Common myeloid progenitor, CD34-positive (primary cell): ENCODE measurements around the gene NOL6.
A peak's percentile ranks its signal among the peaks of the same experiment; 100 is the strongest.

ENCODE experiments used
- CTCF ChIA-PET: fragments of 350-600 bp; sonication (Branson Sonifier 250); formaldehyde crosslinking; loops from one replicate; lab custom pipeline; 2021; ENCODE audit warnings: antibody characterized with exemption; lab: Charles Lee
- POLR2A ChIA-PET: fragments of 350-600 bp; sonication (Branson Sonifier 250); formaldehyde crosslinking; loops from one replicate; lab custom pipeline; 2021; ENCODE audit warnings: antibody characterized with exemption; lab: Charles Lee
- DNase-seq, 3 donors: peaks; one replicate each; pipeline versions ENCODE4 v3.0.0 to v3.0.0-alpha.2; 2013
- H3K27ac ChIP-seq, 2 experiments: 1 replicate in 1 of 2; 2 replicates in 1 of 2; pipeline ENCODE4 v1.7.0; 2013; ENCODE audit warnings: inconsistent platforms in 2 of 2, low read length in 2 of 2, mild to moderate bottlenecking in 2 of 2, low read depth in 1 of 2, moderate library complexity in 1 of 2; ENCODE audit not compliant: severe bottlenecking in 2 of 2, insufficient read depth in 1 of 2, poor library complexity in 1 of 2
- H3K27me3 ChIP-seq, 5 experiments: replicated peaks in 2 of 5; 1 replicate in 3 of 5; 2 replicates in 2 of 5; pipeline versions ENCODE4 v1.6.1 to v1.7.0; 2013; ENCODE audit warnings: low read length in 4 of 5, mild to moderate bottlenecking in 2 of 5, moderate library complexity in 2 of 5, inconsistent platforms in 1 of 5; ENCODE audit not compliant: insufficient read depth in 5 of 5, control insufficient read depth in 4 of 5
- H3K36me3 ChIP-seq, 4 experiments: 1 replicate in 2 of 4; 2 replicates in 2 of 4; pipeline versions ENCODE4 v1.6.1 to v1.7.0; 2013; ENCODE audit warnings: low read length in 3 of 4, control low read depth in 1 of 4, mild to moderate bottlenecking in 1 of 4; ENCODE audit not compliant: control insufficient read depth in 4 of 4, insufficient read depth in 4 of 4
- H3K4me1 ChIP-seq, 4 experiments: 1 replicate in 3 of 4; 2 replicates in 1 of 4; pipeline versions ENCODE4 v1.6.1 to v1.7.1; 2013; ENCODE audit warnings: low read length in 3 of 4, mild to moderate bottlenecking in 3 of 4, control low read depth in 1 of 4, inconsistent platforms in 1 of 4, moderate library complexity in 1 of 4; ENCODE audit not compliant: control insufficient read depth in 4 of 4, insufficient read depth in 4 of 4; ENCODE audit errors: control extremely low read depth in 1 of 4
- H3K4me3 ChIP-seq, 7 experiments: 1 replicate in 4 of 7; 2 replicates in 3 of 7; pipeline versions ENCODE4 v1.5.1 to v1.7.0; 2013; ENCODE audit warnings: mild to moderate bottlenecking in 7 of 7, low read length in 6 of 7, moderate library complexity in 6 of 7, inconsistent platforms in 2 of 7, low read depth in 2 of 7, control low read depth in 1 of 7; ENCODE audit not compliant: insufficient read depth in 4 of 7, control insufficient read depth in 1 of 7; ENCODE audit errors: extremely low read depth in 1 of 7
- H3K9me3 ChIP-seq, 5 experiments: 1 replicate in 4 of 5; 2 replicates in 1 of 5; pipeline versions ENCODE4 v1.6.1 to v1.7.1; 2013; ENCODE audit warnings: low read length in 4 of 5, mild to moderate bottlenecking in 2 of 5, inconsistent platforms in 1 of 5, low read depth in 1 of 5, moderate library complexity in 1 of 5; ENCODE audit not compliant: control insufficient read depth in 4 of 5, insufficient read depth in 2 of 5; ENCODE audit errors: control extremely low read depth in 1 of 5
- whole genome bisulfite sequencing: methylation state at CpG from one replicate; pipeline ENCODE4 v1.1.5; 2013; ENCODE audit not compliant: insufficient coverage; 5-methylcytosine and 5-hydroxymethylcytosine counted together

The NOL6 gene

DNA sequence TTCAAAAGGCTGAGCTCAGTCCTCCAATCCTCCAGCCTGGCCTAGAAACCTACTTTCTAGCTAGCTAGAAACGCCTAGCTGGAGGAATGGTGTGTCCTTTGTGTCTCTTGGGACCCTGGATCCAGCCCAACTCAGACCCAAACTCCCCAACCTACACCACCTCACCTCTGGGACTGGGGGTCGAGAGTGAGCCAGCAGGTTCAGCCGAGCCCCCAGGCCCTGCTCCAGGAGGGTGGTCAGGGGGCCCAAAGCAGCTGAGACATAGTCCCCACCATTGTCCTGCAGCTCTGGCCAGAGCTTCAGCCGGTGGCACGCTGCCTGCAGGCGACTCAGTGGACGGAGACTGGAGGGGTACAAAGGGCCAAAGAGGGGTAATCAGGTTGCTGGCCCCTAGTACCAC lies 6.2 kb downstream of the NOL6 start:
- peaks cover 20 to 98% (median 78%) of the 10 kb centered on the region in 4 experiments for H3K36me3 ChIP-seq
- DNase-seq, result no peak
- POLR2A ChIA-PET, result interaction anchor here (0.7 to 0.8 kb wide), 2 partner anchors 92 to 93 kb away, joined by 3 read pairs; no protein-coding TSS in a partner anchor

GRCh38 chr9:33466565-33467495 lies 6.9 kb downstream of the NOL6 start:
- Histone ChIP-seq H3K27ac (no peak overlapping the region), H3K4me3 (no peak overlapping the region), H3K36me3 (peaks cover 26 to 98% (median 81%) of the 10 kb centered on the region in 4 experiments), H3K4me1 (peaks cover 0 to under 1% (median 0%) of the 10 kb centered on the region in 4 experiments), H3K9me3 (no peaks in the 10 kb centered on the region), H3K27me3 (no peaks in the 10 kb centered on the region)
- ChIA-PET POLR2A (interaction anchor here (0.8 kb wide), 1 partner anchor 92 kb away, joined by 3 read pairs; no protein-coding TSS in a partner anchor), CTCF (interaction anchor here (0.6 to 14.1 kb wide), 19 partner anchors 9 to 184 kb away, joined by 3 to 172 read pairs (median 5); partner anchors contain the start of genes ANKRD18B, AQP3 and AQP7)
- peak in 2 of 3 donors; percentile 43 to 50 for DNase-seq
- whole genome bisulfite sequencing, result 85% methylated on average over 23 of the region's 24 CpGs

More for the DNA sequence above, 6.2 kb downstream of the NOL6 start:
- Histone ChIP-seq H3K4me3 (no peak overlapping the region), H3K27me3 (no peaks in the 10 kb centered on the region), H3K27ac (no peak overlapping the region), H3K9me3 (no peaks in the 10 kb centered on the region), H3K4me1 (peaks cover 0 to 8% (median 3%) of the 10 kb centered on the region in 4 experiments)
- 95% methylated on average over 5 of the region's 7 CpGs for WGBS
- CTCF ChIA-PET, result interaction anchor here (0.9 to 14.1 kb wide), 12 partner anchors 8 to 94 kb away, joined by 3 to 172 read pairs (median 6); partner anchors contain the start of genes AQP3 and AQP7

DNA sequence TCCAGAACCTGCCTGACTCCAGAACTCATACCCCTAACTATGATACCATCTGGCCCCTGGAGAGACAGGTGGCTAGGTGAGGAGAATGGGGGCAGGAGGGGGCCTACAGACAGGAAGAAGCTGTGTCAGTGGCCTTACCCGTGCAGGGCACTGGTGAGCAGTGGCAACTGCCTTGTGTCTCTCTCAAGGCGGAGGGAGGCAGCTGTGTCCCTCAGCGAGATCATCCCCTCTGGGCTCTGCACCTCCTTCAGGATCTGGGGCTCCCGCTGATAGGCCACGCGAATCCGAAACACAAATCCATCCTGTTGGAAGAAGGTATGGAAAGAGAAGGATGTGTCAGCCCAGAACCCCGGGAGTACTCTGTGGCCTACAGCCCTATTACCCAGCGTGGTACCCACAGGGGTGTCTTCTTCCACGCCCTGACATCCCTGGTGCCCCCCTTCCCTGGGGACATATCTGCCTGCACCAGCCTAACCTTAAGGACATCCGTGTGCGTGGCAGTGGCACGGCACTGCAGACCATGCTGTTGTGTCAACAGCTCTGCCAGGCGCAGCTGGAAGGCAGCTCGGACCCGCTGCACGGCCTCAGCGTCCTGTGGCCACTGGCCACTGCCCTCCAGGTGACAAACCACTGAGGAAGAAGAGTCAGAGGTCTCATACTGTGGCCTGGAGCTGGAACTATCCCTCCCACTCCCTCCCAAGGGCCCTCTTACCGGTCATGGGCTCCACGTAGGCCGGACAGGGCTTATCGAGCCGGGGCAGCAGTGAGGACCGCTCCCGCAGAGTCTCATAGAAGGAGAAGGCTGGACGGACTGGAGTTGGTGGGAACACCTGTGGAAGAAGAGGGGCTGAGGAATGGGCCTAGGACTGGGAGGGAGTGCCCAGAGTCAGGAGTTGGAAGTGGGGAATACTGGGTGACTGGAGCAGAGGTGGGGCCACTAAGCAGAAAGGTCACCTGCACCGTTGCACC lies 7.8 kb downstream of the NOL6 start:
- POLR2A ChIA-PET, result no interaction called here
- 97% methylated on average over 26 of the region's 27 CpGs for WGBS
- Histone ChIP-seq H3K27me3 (no peaks in the 10 kb centered on the region), H3K4me1 (no peaks in the 10 kb centered on the region), H3K27ac (no peak overlapping the region), H3K36me3 (peaks cover 27 to 98% (median 84%) of the 10 kb centered on the region in 4 experiments), H3K9me3 (no peaks in the 10 kb centered on the region), H3K4me3 (no peak overlapping the region)
- CTCF ChIA-PET, result interaction anchor here (1.0 to 14.1 kb wide), 17 partner anchors 8 to 183 kb away, joined by 3 to 172 read pairs (median 6); partner anchors contain the start of genes ANKRD18B, AQP3 and AQP7
- DNase-seq, result no peak

- Histone ChIP-seq H3K27me3 (no peaks in the 10 kb centered on the region), H3K4me3 (no peak overlapping the region), H3K36me3 (peaks cover 27 to 99% (median 86%) of the 10 kb centered on the region in 4 experiments), H3K27ac (no peak overlapping the region), H3K4me1 (no peaks in the 10 kb centered on the region), H3K9me3 (no peaks in the 10 kb centered on the region)
- POLR2A ChIA-PET, result no interaction called here
- 99% methylated on average over 8 of the region's 9 CpGs for WGBS
- no peak for DNase-seq
- CTCF ChIA-PET, result interaction anchor here (1.6 to 14.1 kb wide), 6 partner anchors 12 to 182 kb away, joined by 4 to 172 read pairs (median 11); partner anchors contain the start of genes AQP3 and AQP7
Observed at GRCh38 chr9:33465096-33465495, 8.6 kb downstream of the NOL6 start.

- DNase-seq, result no peak
- CTCF ChIA-PET, result interaction anchor here (1.0 to 14.1 kb wide), 11 partner anchors 10 to 181 kb away, joined by 3 to 172 read pairs (median 5); partner anchors contain the start of genes AQP3, AQP7 and NOL6
- 94% methylated on average over 12 of the region's 14 CpGs for WGBS
Observed at GRCh38 chr9:33464045-33464636, 9.6 kb downstream of the NOL6 start.

DNA sequence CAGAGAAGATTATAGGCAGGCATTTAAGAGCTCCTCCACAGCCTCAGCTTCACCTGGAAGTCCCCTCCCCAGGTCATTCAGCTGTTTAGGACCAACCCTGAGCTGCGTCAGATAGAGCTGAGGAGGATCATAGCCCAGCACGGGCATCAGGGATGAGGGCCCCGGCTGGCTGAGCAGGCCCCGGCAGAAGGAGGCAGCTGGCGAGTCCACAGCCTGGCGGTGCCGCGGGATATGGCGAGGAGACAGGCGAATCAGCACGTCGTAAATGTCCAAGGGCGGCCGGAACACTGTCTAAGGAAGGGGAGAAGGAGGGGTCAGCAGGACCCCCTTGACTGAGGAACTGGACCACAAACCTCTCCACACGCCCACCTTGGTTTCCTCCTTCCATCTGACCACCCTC lies 10.6 kb downstream of the NOL6 start:
- H3K36me3 ChIP-seq, result peaks cover 21 to 79% (median 69%) of the 10 kb centered on the region in 4 experiments
- POLR2A ChIA-PET, result interaction anchor here (0.6 kb wide), 1 partner anchor 237 kb away, joined by 3 read pairs; no protein-coding TSS in a partner anchor
- CTCF ChIA-PET, result interaction anchor here (1.0 to 14.1 kb wide), 8 partner anchors 9 to 89 kb away, joined by 3 to 172 read pairs (median 5); partner anchors contain the start of genes AQP3 and NOL6
- H3K27ac ChIP-seq, result no peak overlapping the region
- H3K4me3 ChIP-seq, result no peak overlapping the region
- no peaks in the 10 kb centered on the region for H3K27me3 ChIP-seq
- WGBS, result 95% methylated on average over 14 of the region's 15 CpGs
- peaks cover 0 to 15% (median 2%) of the 10 kb centered on the region in 4 experiments for H3K4me1 ChIP-seq
- DNase-seq, result no peak
- no peaks in the 10 kb centered on the region for H3K9me3 ChIP-seq

More at GRCh38 chr9:33464045-33464636, 9.6 kb downstream of the NOL6 start:
- H3K27me3 ChIP-seq, result no peaks in the 10 kb centered on the region
- H3K9me3 ChIP-seq, result no peaks in the 10 kb centered on the region
- H3K27ac ChIP-seq, result no peak overlapping the region
- peaks cover 21 to 89% (median 77%) of the 10 kb centered on the region in 4 experiments for H3K36me3 ChIP-seq
- POLR2A ChIA-PET, result interaction anchor here (0.6 kb wide), 1 partner anchor 238 kb away, joined by 3 read pairs; no protein-coding TSS in a partner anchor
- peaks cover 0 to 5% (median 2%) of the 10 kb centered on the region in 4 experiments for H3K4me1 ChIP-seq
- H3K4me3 ChIP-seq, result no peak overlapping the region
